WTC11 (cell line): ENCODE measurements around the gene MYH14.

Experiments
- PRRX2 ChIP-seq: fragments of 250-450 bp; sonication (Bioruptor Pico); IDR thresholded peaks from 2 replicates; pipeline ENCODE4 v1.8.0; 2021; ENCODE audit warnings: mild to moderate bottlenecking
- SMAD3 ChIP-seq: sonication (generic); formaldehyde crosslinking; IDR thresholded peaks from 2 replicates; pipeline ENCODE4 v1.8.0; 2022; ENCODE audit warnings: missing genetic modification reagents, mild to moderate bottlenecking, borderline replicate concordance
- SOX15 ChIP-seq: fragments of 250-450 bp; sonication (Bioruptor Pico); IDR thresholded peaks from 2 replicates; pipeline ENCODE4 v1.9.0; 2021; ENCODE audit warnings: mild to moderate bottlenecking
- TCF7 ChIP-seq: sonication (generic); formaldehyde crosslinking; IDR thresholded peaks from 2 replicates; pipeline ENCODE4 v1.8.0; 2022; ENCODE audit warnings: mild to moderate bottlenecking, low read depth, missing genetic modification reagents, moderate library complexity
- ZNF263 ChIP-seq: sonication (generic); formaldehyde crosslinking; IDR thresholded peaks from 2 replicates; pipeline ENCODE4 v1.8.1; 2022; ENCODE audit warnings: low read depth, mild to moderate bottlenecking, moderate library complexity, missing genetic modification reagents
- TF ChIP-seq, protein P1 (sequence below): fragments of 200-600 bp; IDR thresholded peaks from 2 replicates; pipeline ENCODE4 v1.8.0; 2022; ENCODE audit warnings: antibody characterized with exemption
- TF ChIP-seq, protein P2 (sequence below): sonication (generic); formaldehyde crosslinking; IDR thresholded peaks from 2 replicates; pipeline ENCODE4 v1.8.0; 2023; ENCODE audit warnings: missing genetic modification reagents, mild to moderate bottlenecking, borderline replicate concordance
- TF ChIP-seq, protein P3 (sequence below): sonication (generic); formaldehyde crosslinking; IDR thresholded peaks from 2 replicates; pipeline ENCODE4 v1.8.1; 2023; ENCODE audit warnings: mild to moderate bottlenecking, missing genetic modification reagents, borderline replicate concordance
- TF ChIP-seq, protein P4 (sequence below): sonication (generic); formaldehyde crosslinking; conservative IDR thresholded peaks from 2 replicates; pipeline ENCODE4 v1.8.1; 2022; ENCODE audit warnings: mild to moderate bottlenecking, missing genetic modification reagents
- TF ChIP-seq, protein P5 (sequence below): sonication (generic); formaldehyde crosslinking; IDR thresholded peaks from 2 replicates; pipeline ENCODE4 v1.8.0; 2023; ENCODE audit warnings: missing genetic modification reagents

DNA sequence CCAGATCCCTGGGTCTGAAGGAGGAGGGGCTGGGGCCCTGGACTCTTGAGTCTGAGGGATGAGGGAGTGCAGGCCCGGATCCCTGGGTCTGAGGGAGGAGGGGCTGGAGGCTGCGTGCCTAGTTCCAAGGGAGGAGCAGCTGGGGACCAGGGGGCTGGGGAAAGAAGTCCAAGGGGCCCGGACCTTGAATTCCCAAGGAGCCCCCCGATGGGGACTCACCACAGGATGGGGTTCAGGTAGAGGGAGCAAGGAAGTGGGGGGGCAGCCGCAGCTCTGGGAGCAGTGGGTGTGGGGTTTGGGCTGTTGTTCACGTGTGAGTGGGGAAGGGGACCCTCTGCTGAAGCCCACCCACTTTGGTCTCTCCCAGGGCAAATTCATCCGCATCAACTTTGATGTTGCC is 23.1 kb downstream of the MYH14 start:
- TF ChIP-seq, protein P1, sequence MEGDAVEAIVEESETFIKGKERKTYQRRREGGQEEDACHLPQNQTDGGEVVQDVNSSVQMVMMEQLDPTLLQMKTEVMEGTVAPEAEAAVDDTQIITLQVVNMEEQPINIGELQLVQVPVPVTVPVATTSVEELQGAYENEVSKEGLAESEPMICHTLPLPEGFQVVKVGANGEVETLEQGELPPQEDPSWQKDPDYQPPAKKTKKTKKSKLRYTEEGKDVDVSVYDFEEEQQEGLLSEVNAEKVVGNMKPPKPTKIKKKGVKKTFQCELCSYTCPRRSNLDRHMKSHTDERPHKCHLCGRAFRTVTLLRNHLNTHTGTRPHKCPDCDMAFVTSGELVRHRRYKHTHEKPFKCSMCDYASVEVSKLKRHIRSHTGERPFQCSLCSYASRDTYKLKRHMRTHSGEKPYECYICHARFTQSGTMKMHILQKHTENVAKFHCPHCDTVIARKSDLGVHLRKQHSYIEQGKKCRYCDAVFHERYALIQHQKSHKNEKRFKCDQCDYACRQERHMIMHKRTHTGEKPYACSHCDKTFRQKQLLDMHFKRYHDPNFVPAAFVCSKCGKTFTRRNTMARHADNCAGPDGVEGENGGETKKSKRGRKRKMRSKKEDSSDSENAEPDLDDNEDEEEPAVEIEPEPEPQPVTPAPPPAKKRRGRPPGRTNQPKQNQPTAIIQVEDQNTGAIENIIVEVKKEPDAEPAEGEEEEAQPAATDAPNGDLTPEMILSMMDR: no peak
- TF ChIP-seq, protein P2, sequence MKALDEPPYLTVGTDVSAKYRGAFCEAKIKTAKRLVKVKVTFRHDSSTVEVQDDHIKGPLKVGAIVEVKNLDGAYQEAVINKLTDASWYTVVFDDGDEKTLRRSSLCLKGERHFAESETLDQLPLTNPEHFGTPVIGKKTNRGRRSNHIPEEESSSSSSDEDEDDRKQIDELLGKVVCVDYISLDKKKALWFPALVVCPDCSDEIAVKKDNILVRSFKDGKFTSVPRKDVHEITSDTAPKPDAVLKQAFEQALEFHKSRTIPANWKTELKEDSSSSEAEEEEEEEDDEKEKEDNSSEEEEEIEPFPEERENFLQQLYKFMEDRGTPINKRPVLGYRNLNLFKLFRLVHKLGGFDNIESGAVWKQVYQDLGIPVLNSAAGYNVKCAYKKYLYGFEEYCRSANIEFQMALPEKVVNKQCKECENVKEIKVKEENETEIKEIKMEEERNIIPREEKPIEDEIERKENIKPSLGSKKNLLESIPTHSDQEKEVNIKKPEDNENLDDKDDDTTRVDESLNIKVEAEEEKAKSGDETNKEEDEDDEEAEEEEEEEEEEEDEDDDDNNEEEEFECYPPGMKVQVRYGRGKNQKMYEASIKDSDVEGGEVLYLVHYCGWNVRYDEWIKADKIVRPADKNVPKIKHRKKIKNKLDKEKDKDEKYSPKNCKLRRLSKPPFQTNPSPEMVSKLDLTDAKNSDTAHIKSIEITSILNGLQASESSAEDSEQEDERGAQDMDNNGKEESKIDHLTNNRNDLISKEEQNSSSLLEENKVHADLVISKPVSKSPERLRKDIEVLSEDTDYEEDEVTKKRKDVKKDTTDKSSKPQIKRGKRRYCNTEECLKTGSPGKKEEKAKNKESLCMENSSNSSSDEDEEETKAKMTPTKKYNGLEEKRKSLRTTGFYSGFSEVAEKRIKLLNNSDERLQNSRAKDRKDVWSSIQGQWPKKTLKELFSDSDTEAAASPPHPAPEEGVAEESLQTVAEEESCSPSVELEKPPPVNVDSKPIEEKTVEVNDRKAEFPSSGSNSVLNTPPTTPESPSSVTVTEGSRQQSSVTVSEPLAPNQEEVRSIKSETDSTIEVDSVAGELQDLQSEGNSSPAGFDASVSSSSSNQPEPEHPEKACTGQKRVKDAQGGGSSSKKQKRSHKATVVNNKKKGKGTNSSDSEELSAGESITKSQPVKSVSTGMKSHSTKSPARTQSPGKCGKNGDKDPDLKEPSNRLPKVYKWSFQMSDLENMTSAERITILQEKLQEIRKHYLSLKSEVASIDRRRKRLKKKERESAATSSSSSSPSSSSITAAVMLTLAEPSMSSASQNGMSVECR (CRISPR knock-in tag): no peak
- TF ChIP-seq, protein P3, sequence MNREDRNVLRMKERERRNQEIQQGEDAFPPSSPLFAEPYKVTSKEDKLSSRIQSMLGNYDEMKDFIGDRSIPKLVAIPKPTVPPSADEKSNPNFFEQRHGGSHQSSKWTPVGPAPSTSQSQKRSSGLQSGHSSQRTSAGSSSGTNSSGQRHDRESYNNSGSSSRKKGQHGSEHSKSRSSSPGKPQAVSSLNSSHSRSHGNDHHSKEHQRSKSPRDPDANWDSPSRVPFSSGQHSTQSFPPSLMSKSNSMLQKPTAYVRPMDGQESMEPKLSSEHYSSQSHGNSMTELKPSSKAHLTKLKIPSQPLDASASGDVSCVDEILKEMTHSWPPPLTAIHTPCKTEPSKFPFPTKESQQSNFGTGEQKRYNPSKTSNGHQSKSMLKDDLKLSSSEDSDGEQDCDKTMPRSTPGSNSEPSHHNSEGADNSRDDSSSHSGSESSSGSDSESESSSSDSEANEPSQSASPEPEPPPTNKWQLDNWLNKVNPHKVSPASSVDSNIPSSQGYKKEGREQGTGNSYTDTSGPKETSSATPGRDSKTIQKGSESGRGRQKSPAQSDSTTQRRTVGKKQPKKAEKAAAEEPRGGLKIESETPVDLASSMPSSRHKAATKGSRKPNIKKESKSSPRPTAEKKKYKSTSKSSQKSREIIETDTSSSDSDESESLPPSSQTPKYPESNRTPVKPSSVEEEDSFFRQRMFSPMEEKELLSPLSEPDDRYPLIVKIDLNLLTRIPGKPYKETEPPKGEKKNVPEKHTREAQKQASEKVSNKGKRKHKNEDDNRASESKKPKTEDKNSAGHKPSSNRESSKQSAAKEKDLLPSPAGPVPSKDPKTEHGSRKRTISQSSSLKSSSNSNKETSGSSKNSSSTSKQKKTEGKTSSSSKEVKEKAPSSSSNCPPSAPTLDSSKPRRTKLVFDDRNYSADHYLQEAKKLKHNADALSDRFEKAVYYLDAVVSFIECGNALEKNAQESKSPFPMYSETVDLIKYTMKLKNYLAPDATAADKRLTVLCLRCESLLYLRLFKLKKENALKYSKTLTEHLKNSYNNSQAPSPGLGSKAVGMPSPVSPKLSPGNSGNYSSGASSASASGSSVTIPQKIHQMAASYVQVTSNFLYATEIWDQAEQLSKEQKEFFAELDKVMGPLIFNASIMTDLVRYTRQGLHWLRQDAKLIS: no peak
- TF ChIP-seq, protein P4, sequence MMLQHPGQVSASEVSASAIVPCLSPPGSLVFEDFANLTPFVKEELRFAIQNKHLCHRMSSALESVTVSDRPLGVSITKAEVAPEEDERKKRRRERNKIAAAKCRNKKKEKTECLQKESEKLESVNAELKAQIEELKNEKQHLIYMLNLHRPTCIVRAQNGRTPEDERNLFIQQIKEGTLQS (CRISPR knock-in tag): no peak
- TF ChIP-seq PRRX2 (CRISPR knock-in tag) (no peak), SMAD3 (CRISPR knock-in tag) (no peak), SOX15 (CRISPR knock-in tag) (no peak), TCF7 (CRISPR knock-in tag) (no peak), ZNF263 (CRISPR knock-in tag) (no peak)
- TF ChIP-seq, protein P5, sequence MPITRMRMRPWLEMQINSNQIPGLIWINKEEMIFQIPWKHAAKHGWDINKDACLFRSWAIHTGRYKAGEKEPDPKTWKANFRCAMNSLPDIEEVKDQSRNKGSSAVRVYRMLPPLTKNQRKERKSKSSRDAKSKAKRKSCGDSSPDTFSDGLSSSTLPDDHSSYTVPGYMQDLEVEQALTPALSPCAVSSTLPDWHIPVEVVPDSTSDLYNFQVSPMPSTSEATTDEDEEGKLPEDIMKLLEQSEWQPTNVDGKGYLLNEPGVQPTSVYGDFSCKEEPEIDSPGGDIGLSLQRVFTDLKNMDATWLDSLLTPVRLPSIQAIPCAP (CRISPR knock-in tag): no peak
